OCI-LY7 (cell line): Measurements from ENCODE around the gene FOXP1. TPM values are rescaled to one million over a fixed set of nuclear protein-coding genes. Genes with fewer than 3 reads are reported as not detected.
A peak's percentile ranks its signal among the peaks of the same experiment; 100 is the strongest.

Experiments used
- BruUV-seq: library from RNA; stranded (reverse); fragments of 400-500 nt; replicated peaks from 2 replicates; lab custom pipeline; 2021; lab: Mats Ljungman, UMichigan
- CTCF ChIA-PET: fragments of 300-600 bp; sonication (Branson Sonifier 250); formaldehyde crosslinking; loops from one replicate; lab custom pipeline; 2022; ENCODE audit warnings: antibody characterized with exemption; ENCODE audit not compliant: unreplicated experiment; lab: Charles Lee
- POLR2A ChIA-PET: fragments of 300-600 bp; sonication (Branson Sonifier 250); formaldehyde crosslinking; loops from one replicate; lab custom pipeline; 2022; ENCODE audit warnings: antibody characterized with exemption; lab: Charles Lee
- DNase-seq: peaks from one replicate; pipeline ENCODE4 v3.0.0-alpha.2; 2015; ENCODE audit warnings: low spot score
- H2AFZ ChIP-seq: fragments of 200-600 bp; sonication (generic), shearing (Covaris generic); 2 replicates; pipeline ENCODE4 v1.6.1; 2014; ENCODE audit warnings: mild to moderate bottlenecking, antibody characterized with exemption, low read length, moderate library complexity
- H3K27ac ChIP-seq: fragments of 200-600 bp; sonication (generic); 2 replicates; pipeline ENCODE4 v1.5.1; 2014; ENCODE audit warnings: mixed run types, low read depth, mild to moderate bottlenecking, moderate library complexity, low read length, inconsistent platforms; ENCODE audit not compliant: poor library complexity, severe bottlenecking
- H3K36me3 ChIP-seq: fragments of 200-600 bp; sonication (generic); 2 replicates; pipeline ENCODE4 v1.6.1; 2014; ENCODE audit warnings: mild to moderate bottlenecking, antibody characterized with exemption, low read length, moderate library complexity, mixed read lengths; ENCODE audit not compliant: insufficient read depth
- H3K4me1 ChIP-seq: fragments of 200-600 bp; sonication (generic); 2 replicates; pipeline ENCODE4 v1.5.1; 2014; ENCODE audit warnings: mild to moderate bottlenecking, low read length; ENCODE audit not compliant: insufficient read depth, poor library complexity, severe bottlenecking
- H3K4me2 ChIP-seq: fragments of 200-600 bp; sonication (generic); 2 replicates; pipeline ENCODE4 v1.6.1; 2014; ENCODE audit warnings: mild to moderate bottlenecking, low read length
- H3K4me3 ChIP-seq: fragments of 200-600 bp; sonication (generic); 2 replicates; pipeline ENCODE4 v1.5.1; 2014; ENCODE audit warnings: mild to moderate bottlenecking, low read depth, low read length; ENCODE audit not compliant: poor library complexity, severe bottlenecking
- H3K79me2 ChIP-seq: fragments of 200-600 bp; sonication (generic); 2 replicates; pipeline ENCODE4 v1.6.1; 2016; ENCODE audit warnings: low read depth, mild to moderate bottlenecking, low read length, moderate library complexity, mixed read lengths; ENCODE audit not compliant: insufficient read depth
- H3K9me2 ChIP-seq: fragments of 200-600 bp; sonication (generic); 2 replicates; pipeline ENCODE4 v1.6.1; 2016; ENCODE audit warnings: mild to moderate bottlenecking, low read length, mixed read lengths; ENCODE audit not compliant: insufficient read depth
- H3K9me3 ChIP-seq: fragments of 200-600 bp; sonication (generic); 2 replicates; pipeline ENCODE4 v1.6.1; 2014; ENCODE audit warnings: mild to moderate bottlenecking, mixed run types, low read length, mixed read lengths
- H4K20me1 ChIP-seq: fragments of 200-600 bp; sonication (generic); 2 replicates; pipeline ENCODE4 v1.6.1; 2014; ENCODE audit warnings: mild to moderate bottlenecking, antibody characterized with exemption, low read length, moderate library complexity, mixed read lengths; ENCODE audit not compliant: insufficient read depth
- EZH2phosphoT487 ChIP-seq: fragments of 200-600 bp; sonication (generic); IDR thresholded peaks from 2 replicates; pipeline ENCODE4 v1.6.1; 2018; ENCODE audit warnings: low read depth, borderline replicate concordance, mild to moderate bottlenecking, mixed run types, antibody characterized with exemption, low read length, moderate library complexity, mixed read lengths
- intact Hi-C: fragments of 100-400 bp; cut with micrococcal nuclease; formaldehyde crosslinking; loops from one replicate; pipeline ENCODE4 v1.10.0; 2022; ENCODE audit not compliant: unreplicated experiment
- total RNA-seq, 2 experiments: library from RNA; depleted of rRNA in 1 of 2; stranded (reverse); fragments of >200 nt in 1 of 2; shearing (Covaris generic) in 1 of 2; gene quantifications; 2 replicates each; pipeline ENCODE4 v1.2.3, GENCODE V29; 2014 to 2022
- TF ChIP-seq, protein P1 (sequence below): fragments of 200-600 bp; sonication (generic); conservative IDR thresholded peaks from 2 replicates; pipeline ENCODE4 v1.5.1; 2014; ENCODE audit warnings: mild to moderate bottlenecking, antibody characterized with exemption, low read length, moderate library complexity, mixed read lengths

FOXP1 gene
- total RNA-seq, 2 experiments from 2014 or later, result 87.3 to 151 TPM

DNA sequence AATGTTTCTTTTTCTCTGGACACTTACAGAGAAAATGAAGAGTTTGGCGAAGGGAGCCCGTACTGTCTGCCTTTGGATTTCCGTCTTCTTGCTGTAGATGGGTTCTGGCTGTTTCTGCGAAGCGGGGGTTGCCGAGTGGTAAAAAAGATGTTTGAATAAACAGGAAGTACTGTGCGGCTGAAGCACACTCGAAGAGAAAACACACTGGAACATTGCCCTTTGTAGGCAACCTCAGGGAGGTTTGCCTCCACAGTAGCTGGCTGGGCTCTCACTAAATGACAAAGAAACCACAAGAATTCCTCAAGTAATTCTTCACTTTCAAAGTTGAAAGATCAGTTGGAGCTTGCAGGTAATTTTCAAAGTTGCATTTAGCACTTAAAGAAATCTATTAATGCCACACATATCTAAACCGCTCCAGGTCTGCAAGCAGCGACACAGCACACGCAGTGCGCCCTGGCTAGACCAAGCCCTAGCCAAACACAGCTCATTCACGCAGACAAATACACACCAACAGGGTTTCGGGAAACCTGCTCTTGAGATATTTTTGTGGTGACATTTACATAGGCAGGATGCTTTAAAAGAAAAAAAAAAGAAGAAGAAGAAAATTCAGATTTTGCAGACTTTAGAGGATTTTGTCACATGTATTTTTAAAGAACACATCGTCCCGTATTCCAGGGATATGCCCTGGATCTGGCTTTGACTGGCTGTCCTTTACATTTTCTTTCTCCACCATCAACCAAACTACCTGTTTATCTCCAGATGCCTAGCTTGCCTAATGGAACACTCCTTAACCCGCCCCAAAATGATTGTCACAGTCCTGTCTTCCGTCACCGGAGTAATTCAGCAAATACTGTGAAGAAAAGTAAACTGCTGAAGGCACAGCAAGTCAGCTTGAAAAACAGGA is 452.8 kb downstream of the FOXP1 start:
- H3K4me3 ChIP-seq, result peak overlapping the region; percentile 85
- H3K4me2 ChIP-seq, result peak overlapping the region; percentile 92
- H3K27ac ChIP-seq, result peak overlapping the region; percentile 96
- peak overlapping the region; percentile 57; the same call in 1 of the 2 replicates for H2AFZ ChIP-seq
- ChIA-PET POLR2A (interaction anchor here (0.5 to 2.6 kb wide), 24 partner anchors 10 to 436 kb away, joined by 3 to 12 read pairs (median 4); no protein-coding TSS in a partner anchor), CTCF (interaction anchor here (1.2 kb wide), 1 partner anchor 10 kb away, joined by 3 read pairs; no protein-coding TSS in a partner anchor)
- peaks cover 3% of the 10 kb centered on the region for H3K36me3 ChIP-seq
- H3K79me2 ChIP-seq, result peaks cover 58% of the 10 kb centered on the region
- BruUV-seq, result no TSS peak
- peaks cover 72% of the 10 kb centered on the region for H3K4me1 ChIP-seq
- H3K9me2 ChIP-seq, result no peaks in the 10 kb centered on the region
- intact Hi-C loops, result loop anchor here (1.0 to 5.0 kb wide), 5 partner anchors 40 to 450 kb away; no protein-coding TSS in a partner anchor
- H3K9me3 ChIP-seq, result no peaks in the 10 kb centered on the region
- TF ChIP-seq, protein P1, sequence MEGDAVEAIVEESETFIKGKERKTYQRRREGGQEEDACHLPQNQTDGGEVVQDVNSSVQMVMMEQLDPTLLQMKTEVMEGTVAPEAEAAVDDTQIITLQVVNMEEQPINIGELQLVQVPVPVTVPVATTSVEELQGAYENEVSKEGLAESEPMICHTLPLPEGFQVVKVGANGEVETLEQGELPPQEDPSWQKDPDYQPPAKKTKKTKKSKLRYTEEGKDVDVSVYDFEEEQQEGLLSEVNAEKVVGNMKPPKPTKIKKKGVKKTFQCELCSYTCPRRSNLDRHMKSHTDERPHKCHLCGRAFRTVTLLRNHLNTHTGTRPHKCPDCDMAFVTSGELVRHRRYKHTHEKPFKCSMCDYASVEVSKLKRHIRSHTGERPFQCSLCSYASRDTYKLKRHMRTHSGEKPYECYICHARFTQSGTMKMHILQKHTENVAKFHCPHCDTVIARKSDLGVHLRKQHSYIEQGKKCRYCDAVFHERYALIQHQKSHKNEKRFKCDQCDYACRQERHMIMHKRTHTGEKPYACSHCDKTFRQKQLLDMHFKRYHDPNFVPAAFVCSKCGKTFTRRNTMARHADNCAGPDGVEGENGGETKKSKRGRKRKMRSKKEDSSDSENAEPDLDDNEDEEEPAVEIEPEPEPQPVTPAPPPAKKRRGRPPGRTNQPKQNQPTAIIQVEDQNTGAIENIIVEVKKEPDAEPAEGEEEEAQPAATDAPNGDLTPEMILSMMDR, result no peak
- TF ChIP-seq EZH2phosphoT487, result no peak
- H4K20me1 ChIP-seq, result 0 out of 2 replicates have a peak, but pooled peaks cover 2% of the 10 kb centered on the region
- peak; percentile 84 for DNase-seq

DNA sequence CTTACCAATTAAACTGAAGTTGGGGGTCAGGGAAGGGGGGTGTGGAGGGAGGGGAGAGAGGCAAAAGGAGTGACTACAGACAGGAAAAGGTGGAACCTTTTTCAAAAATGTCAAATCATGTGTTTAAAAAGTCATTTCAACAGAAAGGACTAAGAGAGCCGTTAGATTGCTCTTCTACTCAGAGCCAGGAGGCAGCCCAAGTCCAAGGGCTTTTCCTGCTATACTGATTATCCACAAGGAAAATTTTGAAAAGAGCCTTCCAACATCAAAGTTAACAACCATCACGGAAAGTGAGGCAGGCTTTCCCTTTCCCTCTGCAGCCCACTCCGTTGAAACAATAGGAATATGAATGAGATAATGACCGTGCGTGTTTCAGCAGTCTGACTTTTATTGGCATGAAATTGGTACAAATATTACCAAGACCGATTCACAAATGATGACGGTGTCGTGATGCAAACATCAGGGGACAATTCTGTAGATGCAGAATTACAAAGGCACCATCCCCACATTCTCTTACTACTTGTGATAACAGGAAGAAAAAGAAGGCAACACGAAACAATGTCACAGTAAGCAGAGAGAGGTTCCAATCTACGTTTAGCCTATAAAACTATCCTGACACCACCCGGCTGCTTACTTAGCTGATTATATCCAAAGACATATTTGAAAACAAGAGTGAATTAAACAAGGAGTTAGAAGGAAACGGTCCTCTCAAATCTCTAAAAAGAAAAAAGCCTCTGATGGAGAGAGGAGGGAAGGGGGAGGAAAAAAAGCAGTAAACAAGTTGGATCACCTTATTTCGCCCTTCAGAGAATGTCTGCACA is 453.7 kb downstream of the FOXP1 start:
- peak overlapping the region; percentile 96 for H3K27ac ChIP-seq
- POLR2A ChIA-PET, result interaction anchor here (0.6 to 1.7 kb wide), 6 partner anchors 9 to 437 kb away, joined by 3 to 6 read pairs (median 4); no protein-coding TSS in a partner anchor
- BruUV-seq, result TSS peak; percentile 88
- DNase-seq, result peak; percentile 57
- H3K4me3 ChIP-seq, result peak overlapping the region; percentile 85
- H3K9me2 ChIP-seq, result no peaks in the 10 kb centered on the region
- CTCF ChIA-PET, result no interaction called here
- peaks cover 5% of the 10 kb centered on the region for H3K36me3 ChIP-seq
- intact Hi-C loops, result loop anchor here (1.0 to 5.0 kb wide), 7 partner anchors 40 to 450 kb away; no protein-coding TSS in a partner anchor
- peaks cover 72% of the 10 kb centered on the region for H3K4me1 ChIP-seq
- TF ChIP-seq EZH2phosphoT487, result no peak
- TF ChIP-seq, protein P1, result no peak
- peaks cover 68% of the 10 kb centered on the region for H3K79me2 ChIP-seq
- H4K20me1 ChIP-seq, result 0 out of 2 replicates have a peak, but pooled peaks cover 4% of the 10 kb centered on the region
- peak overlapping the region; percentile 92 for H3K4me2 ChIP-seq
- peak overlapping the region; percentile 57; the same call in 1 of the 2 replicates for H2AFZ ChIP-seq
- no peaks in the 10 kb centered on the region for H3K9me3 ChIP-seq
